Measurements from ENCODE around the gene FOXF1.

The FOXF1 gene

GRCh38 chr16:86505185-86505898, 5.0 kb upstream of the FOXF1 start:
- DNase-seq: no peak

DNA sequence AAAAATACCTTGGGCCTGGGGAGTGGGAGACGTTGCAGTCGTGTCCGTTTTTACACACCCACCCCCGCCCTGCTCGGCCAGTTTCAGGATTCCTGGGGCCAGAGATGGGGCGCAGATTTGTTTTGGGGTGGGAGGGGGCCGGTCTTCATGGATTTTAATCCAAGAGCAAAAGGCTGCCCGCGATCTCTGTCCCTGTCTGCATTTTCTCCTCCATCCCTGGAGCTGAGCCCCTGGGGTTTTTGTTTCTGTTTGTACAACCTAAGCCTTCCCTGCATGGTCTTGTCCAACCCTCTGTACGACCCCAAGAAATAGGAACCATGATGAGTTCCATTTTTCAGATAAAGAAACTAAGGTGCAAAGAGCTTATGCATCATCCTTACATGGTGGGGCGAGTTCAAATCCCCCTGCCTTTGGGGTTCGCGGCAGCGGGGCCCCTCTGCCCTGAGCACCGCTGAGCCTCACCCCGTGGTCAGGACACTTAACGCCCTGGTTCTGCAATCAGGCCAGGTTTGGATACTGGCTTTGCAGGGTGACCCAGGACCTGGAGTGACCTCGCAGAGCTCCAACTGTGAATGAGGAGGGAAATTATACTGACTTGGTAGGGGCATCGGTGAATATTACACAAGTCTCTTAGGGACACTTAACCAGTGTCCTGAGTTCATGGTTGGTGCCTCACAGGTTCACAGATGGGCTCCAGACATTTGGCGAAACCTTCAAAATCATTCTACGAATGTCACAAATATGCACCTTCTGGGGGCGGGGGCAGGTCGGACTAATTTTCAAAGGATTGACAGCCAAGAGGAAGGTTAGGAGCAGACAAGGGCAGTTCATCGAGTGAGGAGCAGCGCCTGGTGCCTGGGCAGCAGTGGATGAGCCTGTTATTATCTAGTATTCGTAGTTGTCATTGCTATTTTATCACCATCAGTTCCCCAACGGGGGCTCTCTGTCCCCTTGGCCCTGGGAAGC, 4.1 kb upstream of the FOXF1 start:
- DNase-seq: no peak

DNA sequence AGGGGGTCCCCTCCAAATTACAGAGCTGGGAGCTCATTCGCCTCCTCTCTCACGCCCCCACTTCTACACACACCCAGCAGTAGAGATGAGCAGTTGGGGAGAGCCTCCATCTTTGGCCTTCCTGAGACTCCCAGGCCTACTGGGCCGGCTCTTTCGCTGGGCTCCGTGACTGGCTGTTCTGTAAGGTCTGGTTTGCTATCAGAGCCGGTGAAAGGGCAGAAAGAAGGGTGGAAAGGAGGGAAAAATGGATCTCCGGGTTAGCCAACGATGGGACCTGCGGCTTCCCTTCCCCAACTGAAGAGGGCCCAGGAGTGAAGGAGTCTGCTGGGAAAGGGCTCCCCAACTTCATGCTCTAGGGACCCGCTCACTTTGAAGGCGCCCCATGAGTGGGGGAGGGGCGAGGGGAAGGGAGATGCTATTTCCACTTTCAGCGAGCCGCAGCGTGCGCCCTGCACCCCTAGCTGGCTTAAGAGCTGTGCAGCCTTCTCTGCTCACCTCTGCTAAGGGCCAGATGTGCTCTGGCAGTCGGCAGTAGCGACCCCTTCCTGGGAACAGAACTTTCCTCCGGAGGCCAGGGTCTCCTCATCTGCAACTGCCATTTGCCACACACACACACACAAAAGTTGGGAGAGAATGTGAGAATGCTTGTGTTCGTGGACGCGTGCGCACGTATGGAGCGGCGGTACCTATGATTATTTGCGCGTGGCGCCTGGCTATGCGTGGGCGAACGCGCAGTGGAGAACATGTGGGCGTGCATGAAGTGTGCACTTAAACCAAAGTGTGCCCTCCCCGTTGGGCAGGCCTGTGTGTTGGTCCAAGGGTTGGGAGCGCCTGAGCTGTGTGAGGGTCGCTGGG, 2.9 kb upstream of the FOXF1 start:
- DNase-seq: no peak

DNA sequence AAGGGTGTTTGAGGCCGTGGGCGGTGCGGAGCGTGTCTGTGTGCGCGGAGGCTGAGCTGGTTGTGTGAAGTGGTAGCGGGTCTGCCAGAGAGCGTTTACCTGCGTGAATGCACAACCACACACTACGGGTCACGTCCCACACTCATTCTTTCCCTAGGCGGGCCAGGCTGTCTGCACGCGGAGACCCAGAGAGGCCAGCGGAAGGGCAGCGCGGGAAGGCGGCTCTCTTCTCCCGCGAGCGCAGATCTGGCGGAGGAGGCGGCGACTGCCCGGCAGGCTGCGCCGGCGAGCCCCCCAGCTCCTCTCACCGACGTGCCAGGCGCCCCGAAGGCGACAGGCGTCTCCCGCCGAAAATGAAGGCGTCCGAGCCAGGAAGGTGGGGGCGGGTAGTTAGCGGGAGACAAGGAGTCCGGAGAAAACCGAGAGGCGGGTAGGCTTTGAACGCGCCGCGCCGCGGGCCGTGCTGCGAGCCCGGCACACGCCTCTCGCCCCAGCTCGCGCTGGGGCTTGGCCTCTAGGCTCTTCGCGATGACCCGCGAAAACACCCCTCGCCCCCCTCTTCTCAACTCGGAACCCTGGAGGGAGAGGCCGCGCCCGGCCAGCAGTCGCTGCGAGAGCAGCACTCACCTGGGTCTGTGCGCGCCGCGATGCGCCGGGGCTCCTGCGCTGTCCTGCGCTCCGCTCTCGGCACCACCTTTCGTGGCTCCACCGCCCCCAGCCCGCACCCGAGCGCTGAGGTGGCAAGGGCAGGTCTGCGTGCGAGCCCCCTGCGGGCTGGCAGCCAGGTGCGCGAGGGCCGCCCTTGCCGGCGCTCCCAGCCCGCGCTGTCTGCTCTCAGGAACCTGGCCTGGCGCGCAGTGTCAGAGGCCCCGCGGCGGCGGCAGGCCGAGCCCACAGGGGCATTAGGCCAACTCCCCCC, 2.0 kb upstream of the FOXF1 start:
- DNase-seq: no peak

DNA sequence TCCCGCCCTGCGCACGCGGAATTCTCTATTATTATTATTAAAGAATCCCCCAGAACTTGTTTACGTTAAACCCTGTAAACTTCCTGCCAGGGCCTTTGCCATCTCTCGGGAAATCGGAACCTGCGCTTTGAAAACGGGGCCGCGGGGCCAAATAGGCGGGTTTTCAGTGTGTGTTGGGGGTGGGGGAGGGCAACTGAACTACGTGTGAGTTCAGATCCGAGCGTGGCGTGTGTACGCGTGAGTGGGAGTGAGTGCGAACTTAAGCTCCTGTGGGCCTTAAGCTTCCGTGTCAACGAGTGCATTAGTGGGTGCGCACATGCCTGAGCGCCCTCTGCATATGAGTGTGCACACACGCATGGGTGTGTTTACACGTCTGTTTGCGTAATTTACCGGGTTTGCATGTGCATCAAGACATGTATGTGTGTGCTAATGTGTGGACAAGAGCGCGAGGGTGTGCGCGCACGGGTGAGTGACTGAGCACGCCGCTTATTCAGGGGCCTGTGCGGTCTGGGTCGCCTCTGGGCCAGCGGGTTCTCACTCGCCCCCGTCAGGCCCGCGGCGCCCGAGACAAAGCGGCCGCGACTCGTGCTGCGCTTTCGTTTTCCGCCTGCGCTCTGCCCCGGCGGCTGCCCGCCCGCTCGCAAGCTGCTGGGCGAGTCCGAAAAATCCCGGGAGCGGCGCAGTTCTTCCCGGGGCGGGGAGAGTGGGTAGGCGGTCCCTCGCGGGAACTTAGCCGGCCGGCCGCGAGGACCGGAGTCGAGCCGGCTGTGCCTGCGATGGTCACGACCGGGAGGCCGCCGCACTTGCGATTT, 1.2 kb upstream of the FOXF1 start:
- peak in 1 of 2 experiments; percentile 20 for DNase-seq

DNA sequence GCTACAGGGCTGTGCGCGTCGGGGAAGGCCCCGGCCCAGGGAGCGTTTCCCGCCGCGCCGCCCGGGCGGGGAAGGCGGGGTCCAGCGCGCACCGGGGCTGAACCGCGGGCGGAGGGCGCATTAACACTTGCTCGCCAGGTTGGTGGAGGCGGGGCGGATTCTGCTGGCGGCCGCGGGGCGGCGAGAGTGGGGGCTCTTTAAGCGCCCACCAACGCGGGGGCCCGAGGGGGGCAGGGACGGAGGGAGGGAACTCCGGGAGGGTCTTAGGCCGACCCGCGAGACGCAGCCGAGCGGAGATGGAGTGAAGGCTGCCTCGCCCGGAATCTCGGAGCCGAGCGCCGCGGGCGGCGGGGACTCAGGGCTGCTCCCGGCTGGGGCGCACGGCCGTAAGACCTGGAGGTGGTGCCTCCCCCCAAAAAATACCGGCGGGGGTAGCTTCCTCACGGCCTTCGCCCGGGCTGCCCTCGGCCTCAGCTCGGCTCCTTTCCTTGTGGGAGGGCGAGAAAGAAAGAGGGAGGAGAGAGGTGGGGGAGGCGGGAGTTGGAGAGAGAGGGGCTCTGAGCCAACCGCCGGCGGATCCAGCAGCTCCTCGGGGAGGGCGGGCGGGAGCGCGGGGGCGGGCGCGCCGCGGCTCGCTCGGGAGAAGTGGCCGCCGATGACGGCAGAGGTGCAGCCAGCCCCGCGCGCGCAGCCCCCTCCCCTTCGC, 415 bp upstream of the FOXF1 start:
- no peak for DNase-seq

DNA sequence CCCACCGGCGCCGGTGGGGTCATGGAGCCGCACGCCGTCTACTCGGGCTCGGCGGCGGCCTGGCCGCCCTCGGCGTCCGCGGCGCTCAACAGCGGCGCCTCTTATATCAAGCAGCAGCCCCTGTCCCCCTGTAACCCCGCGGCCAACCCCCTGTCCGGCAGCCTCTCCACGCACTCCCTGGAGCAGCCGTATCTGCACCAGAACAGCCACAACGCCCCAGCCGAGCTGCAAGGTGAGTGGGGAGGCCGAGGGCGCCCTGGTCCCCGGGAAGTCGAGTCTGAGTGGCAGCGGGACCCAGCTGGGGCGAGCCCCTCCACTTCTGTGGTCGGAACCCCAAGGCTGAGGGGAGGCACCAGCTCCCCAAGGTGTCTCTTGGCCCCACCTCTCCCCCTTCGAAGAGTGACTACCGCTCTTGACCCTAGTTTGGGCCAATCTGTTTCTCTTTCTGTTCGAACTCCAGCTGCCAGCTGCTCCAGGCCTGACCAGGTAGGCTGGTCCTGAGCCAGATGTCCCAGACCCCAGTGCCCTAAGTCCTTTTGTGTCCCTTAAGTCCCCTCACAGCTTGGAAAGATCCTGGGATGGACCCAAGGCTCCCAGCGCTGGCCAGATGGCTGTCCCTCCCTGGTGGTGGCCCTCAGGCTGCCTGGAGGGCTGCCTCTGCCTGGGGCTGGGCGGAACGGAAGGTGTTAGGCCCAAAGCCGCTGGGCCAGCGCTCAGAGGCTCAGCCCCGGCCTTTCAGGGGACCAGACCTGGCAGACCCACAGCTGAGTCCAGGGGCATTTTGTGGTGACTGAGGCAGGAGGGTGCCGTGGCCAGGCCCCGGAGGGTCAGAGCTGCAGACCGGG, 1.2 kb downstream of the FOXF1 start:
- DNase-seq: no peak

DNA sequence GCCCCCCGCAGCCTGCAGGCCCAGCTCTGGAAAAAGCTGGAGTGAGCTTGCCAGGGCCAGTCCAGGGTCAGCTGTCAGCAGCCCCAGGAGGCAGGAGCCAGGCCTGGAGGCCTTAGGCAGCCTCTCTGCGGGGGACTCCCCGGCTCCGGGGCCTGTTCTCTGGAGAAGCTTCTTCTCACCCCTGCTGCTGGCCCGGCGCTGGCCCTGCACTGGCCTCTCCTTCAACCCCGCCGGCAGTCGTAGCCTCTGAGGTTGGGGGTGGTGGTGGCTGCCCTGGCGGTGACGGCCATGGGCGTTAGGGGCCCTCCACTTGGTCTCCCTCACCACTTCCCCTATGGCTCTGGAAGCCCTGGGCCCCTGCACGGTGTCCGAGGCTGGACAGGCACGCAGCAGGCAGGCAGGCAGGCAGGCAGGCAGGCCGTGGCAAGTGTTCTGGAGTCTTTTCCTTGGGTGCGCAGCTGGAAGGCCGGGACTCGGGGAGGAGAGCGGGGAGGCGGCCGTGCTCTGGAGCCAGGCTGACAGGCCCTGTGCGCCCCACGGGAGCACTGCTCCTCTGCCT, 2.1 kb downstream of the FOXF1 start:
- no peak for DNase-seq

GRCh38 chr16:86512860-86513470, 2.6 kb downstream of the FOXF1 start:
- DNase-seq: no peak

GRCh38 chr16:86513471-86514277, 3.3 kb downstream of the FOXF1 start:
- no peak for DNase-seq

GRCh38 chr16:86514481-86515376, 4.4 kb downstream of the FOXF1 start:
- DNase-seq: no peak

GRCh38 chr16:86515413-86515776, 5.1 kb downstream of the FOXF1 start:
- DNase-seq: no peak

- no peak for DNase-seq
Measured at GRCh38 chr16:86515777-86516622, 5.7 kb downstream of the FOXF1 start.

GRCh38 chr16:86516623-86517003, 6.3 kb downstream of the FOXF1 start:
- DNase-seq: no peak

DNA sequence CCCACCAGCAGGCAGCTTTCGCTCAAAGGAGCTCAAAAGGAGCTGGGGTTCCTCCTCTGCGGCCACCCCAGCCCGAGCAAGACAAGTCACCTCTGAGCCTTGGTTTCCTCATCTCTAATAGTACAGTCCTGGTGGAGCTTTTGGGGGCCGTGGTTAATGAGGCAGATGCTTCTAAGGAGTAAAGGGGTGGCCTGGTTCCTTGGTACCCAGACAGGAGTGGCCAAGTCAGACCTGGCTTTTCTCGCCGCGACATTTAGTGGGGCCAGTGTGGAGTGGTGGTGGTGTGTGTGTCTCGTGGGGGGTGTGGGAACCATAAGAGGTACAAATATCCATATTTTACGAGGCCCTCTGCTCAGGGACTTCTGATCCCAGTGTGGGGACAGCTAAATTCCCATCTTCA, 6.7 kb downstream of the FOXF1 start:
- no peak for DNase-seq

Data from NCI-H526 (cell line).